ENCODE results near the gene SLC7A9. TPM values are rescaled to one million over a fixed set of nuclear protein-coding genes. Genes with fewer than 3 reads are reported as not detected.

Gene SLC7A9
- total RNA-seq, 1 donor from 2014 or later: 0.33 TPM

DNA sequence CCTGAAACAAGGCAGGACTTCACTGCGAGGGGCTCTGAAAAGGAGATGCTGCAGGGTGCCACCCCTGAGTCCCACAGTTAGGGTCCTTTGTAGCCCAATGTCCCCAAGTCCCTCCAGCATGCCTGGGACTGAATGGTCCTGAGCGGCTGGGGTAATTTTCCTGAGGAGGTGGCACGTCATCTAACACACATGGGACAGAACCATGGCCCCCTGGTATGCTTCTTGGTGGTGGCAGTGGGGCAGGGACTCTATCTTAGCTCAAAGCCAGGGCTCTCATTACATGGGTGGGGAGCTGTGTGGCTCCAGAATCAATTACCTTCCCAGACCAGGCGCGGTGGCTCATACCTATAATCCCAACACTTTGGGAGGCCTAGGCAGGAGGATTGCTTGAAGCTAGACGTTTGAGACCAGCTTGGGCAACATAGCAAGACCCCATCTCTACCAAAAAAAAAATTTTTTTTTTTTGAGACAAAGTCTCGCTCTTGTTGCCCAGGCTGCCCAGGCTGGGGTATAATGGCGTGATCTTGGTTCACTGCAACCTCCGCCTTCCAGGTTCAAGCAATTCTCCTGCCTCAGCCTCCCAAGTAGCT lies 7.9 kb upstream of the SLC7A9 start:
- H3K27ac Mint-ChIP-seq: no peak overlapping the region
- DNase-seq (no peak), ATAC-seq (ENCODE audit: low read depth) (no peak)
- POLR2A ChIA-PET: no interaction called here
- no peaks in the 10 kb centered on the region for H3K4me1 Mint-ChIP-seq
- TF ChIP-seq, protein P1, sequence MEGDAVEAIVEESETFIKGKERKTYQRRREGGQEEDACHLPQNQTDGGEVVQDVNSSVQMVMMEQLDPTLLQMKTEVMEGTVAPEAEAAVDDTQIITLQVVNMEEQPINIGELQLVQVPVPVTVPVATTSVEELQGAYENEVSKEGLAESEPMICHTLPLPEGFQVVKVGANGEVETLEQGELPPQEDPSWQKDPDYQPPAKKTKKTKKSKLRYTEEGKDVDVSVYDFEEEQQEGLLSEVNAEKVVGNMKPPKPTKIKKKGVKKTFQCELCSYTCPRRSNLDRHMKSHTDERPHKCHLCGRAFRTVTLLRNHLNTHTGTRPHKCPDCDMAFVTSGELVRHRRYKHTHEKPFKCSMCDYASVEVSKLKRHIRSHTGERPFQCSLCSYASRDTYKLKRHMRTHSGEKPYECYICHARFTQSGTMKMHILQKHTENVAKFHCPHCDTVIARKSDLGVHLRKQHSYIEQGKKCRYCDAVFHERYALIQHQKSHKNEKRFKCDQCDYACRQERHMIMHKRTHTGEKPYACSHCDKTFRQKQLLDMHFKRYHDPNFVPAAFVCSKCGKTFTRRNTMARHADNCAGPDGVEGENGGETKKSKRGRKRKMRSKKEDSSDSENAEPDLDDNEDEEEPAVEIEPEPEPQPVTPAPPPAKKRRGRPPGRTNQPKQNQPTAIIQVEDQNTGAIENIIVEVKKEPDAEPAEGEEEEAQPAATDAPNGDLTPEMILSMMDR (IDR thresholded peaks at IDR 0.05): no peak
- H3K27me3 Mint-ChIP-seq: no peaks in the 10 kb centered on the region
- H3K36me3 Mint-ChIP-seq (ENCODE audit: low read depth): peaks cover 22% of the 10 kb centered on the region
- CTCF ChIA-PET: no interaction called here
- no peaks in the 10 kb centered on the region for H3K9me3 Mint-ChIP-seq
- intact Hi-C loops (cut with micrococcal nuclease): no loop called here
- no peak overlapping the region for H3K4me3 Mint-ChIP-seq

GRCh38 chr19:32876919-32877285 lies 7.3 kb upstream of the SLC7A9 start:
- no peak overlapping the region for H3K27ac Mint-ChIP-seq
- no peaks in the 10 kb centered on the region for H3K27me3 Mint-ChIP-seq
- no peak overlapping the region for H3K4me3 Mint-ChIP-seq
- DNase-seq: no peak
- H3K36me3 Mint-ChIP-seq (ENCODE audit: low read depth): peaks cover 22% of the 10 kb centered on the region
- CTCF ChIA-PET: no interaction called here
- H3K9me3 Mint-ChIP-seq: no peaks in the 10 kb centered on the region
- POLR2A ChIA-PET: no interaction called here
- TF ChIP-seq, protein P1 (IDR thresholded peaks at IDR 0.05): no peak
- H3K4me1 Mint-ChIP-seq: no peaks in the 10 kb centered on the region
- no peak for ATAC-seq (ENCODE audit: low read depth)
- intact Hi-C loops (cut with micrococcal nuclease): no loop called here

- peaks cover 18% of the 10 kb centered on the region for H3K36me3 Mint-ChIP-seq (ENCODE audit: low read depth)
- no peak for DNase-seq
- H3K4me3 Mint-ChIP-seq: no peak overlapping the region
- no peaks in the 10 kb centered on the region for H3K27me3 Mint-ChIP-seq
- TF ChIP-seq, protein P1 (IDR thresholded peaks at IDR 0.05): no peak
- H3K9me3 Mint-ChIP-seq: no peaks in the 10 kb centered on the region
- H3K4me1 Mint-ChIP-seq: no peaks in the 10 kb centered on the region
- ChIA-PET POLR2A (no interaction called here), CTCF (no interaction called here)
- no peak overlapping the region for H3K27ac Mint-ChIP-seq
- no peak for ATAC-seq (ENCODE audit: low read depth)
- intact Hi-C loops (cut with micrococcal nuclease): no loop called here
Observed at GRCh38 chr19:32876236-32876918, 6.8 kb upstream of the SLC7A9 start.

DNA sequence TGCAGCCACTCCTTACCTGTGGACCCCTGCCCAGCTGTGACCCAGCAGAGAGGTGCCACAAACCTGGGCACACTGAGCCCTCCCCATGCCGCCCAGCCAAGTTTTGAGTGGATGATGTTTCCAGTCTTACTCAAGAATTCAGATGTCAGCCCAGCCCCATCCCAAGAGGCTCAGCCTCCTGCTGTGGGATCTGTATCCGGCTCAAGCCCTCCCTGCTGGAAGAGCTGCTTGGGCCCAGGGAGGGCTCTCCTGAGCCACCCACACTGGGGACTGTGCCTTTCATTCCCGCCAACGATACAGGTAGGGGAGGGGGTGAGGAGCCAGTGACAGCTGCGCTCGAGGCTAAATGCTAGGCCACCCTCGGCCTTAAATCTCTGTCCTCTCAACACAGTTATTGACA lies 5.9 kb upstream of the SLC7A9 start:
- TF ChIP-seq, protein P1 (IDR thresholded peaks at IDR 0.05): no peak
- Mint-ChIP-seq H3K27ac (no peak overlapping the region), H3K4me1 (no peaks in the 10 kb centered on the region), H3K27me3 (no peaks in the 10 kb centered on the region), H3K4me3 (no peak overlapping the region), H3K9me3 (no peaks in the 10 kb centered on the region), H3K36me3 (ENCODE audit: low read depth) (peaks cover 14% of the 10 kb centered on the region)
- DNase-seq (no peak), ATAC-seq (ENCODE audit: low read depth) (no peak)
- POLR2A ChIA-PET: no interaction called here
- CTCF ChIA-PET: no interaction called here
- intact Hi-C loops (cut with micrococcal nuclease): no loop called here

DNA sequence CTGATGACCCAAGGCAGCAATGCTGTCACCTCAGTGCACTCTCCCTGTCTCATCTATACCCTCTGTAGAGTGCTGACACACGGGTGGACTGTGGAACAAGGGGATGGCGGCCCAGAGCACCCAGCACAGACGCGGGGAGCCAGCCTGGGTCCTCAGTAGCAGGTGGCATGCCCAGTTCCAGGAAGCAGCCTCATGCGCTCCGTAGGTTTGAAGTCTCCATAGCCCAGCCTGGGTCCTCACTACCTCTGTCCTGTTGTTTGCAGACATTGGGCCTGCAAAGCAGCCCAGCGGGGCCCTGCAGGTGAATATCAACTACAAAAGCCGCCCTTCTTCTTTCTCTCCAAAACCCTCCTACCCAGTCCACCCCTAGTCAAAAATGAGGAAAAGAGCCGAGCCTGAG lies 5.0 kb upstream of the SLC7A9 start:
- Mint-ChIP-seq H3K36me3 (ENCODE audit: low read depth) (peaks cover 11% of the 10 kb centered on the region), H3K9me3 (no peaks in the 10 kb centered on the region), H3K27ac (no peak overlapping the region), H3K4me3 (no peak overlapping the region), H3K27me3 (no peaks in the 10 kb centered on the region), H3K4me1 (no peaks in the 10 kb centered on the region)
- no peak for ATAC-seq (ENCODE audit: low read depth)
- no peak for DNase-seq
- TF ChIP-seq, protein P1 (IDR thresholded peaks at IDR 0.05): no peak
- intact Hi-C loops (cut with micrococcal nuclease): no loop called here
- ChIA-PET CTCF (no interaction called here), POLR2A (no interaction called here)

Data from activated B cell treated with CpG ODN at 0.5 μM for 24 hours (primary cell).